Fibroblast of pulmonary artery (primary cell): ENCODE measurements around the gene HTRA3.

Experiments
- DNase-seq: peaks from one replicate; pipeline ENCODE4 v3.0.0-alpha.2; 2010; ENCODE audit warnings: low read depth
- H3K4me3 ChIP-seq: replicated peaks from 2 replicates; pipeline ENCODE4 v1.5.1; 2011; ENCODE audit warnings: low read depth, mild to moderate bottlenecking, control low read depth, low read length, moderate library complexity
- CTCF ChIP-seq: IDR thresholded peaks from 2 replicates; pipeline ENCODE4 v1.5.1; 2011; ENCODE audit warnings: mild to moderate bottlenecking, control low read depth, low read length, inconsistent platforms; ENCODE audit errors: missing control alignments

HTRA3 gene

GRCh38 chr4:8269535-8270417 is at the start of gene HTRA3:
TSS of gene HTRA3 (plus strand) at chr4:8269754. CDS start at chr4:8269969, 215 bp downstream.
- DNase-seq, result peak; percentile 64
- TF ChIP-seq CTCF, result no peak
- H3K4me3 ChIP-seq, result peak within 1 kb of the TSS; percentile 44

- no peak overlapping the region for H3K4me3 ChIP-seq
- DNase-seq, result no peak
- TF ChIP-seq CTCF, result no peak
Observed at GRCh38 chr4:8220661-8221450, 48.7 kb upstream of the HTRA3 start.

- no peak for TF ChIP-seq CTCF
- DNase-seq, result peak; percentile 91
- H3K4me3 ChIP-seq, result no peak overlapping the region
Observed at GRCh38 chr4:8221476-8221875, 48.1 kb upstream of the HTRA3 start.

GRCh38 chr4:8221985-8222384 is 47.6 kb upstream of the HTRA3 start:
- TF ChIP-seq CTCF, result no peak
- no peak overlapping the region for H3K4me3 ChIP-seq
- no peak for DNase-seq

GRCh38 chr4:8222609-8223388 is 46.8 kb upstream of the HTRA3 start:
- DNase-seq, result no peak
- H3K4me3 ChIP-seq, result no peak overlapping the region
- TF ChIP-seq CTCF, result no peak

- DNase-seq, result no peak
- no peak for TF ChIP-seq CTCF
- no peak overlapping the region for H3K4me3 ChIP-seq
Observed at GRCh38 chr4:8224267-8224974, 45.1 kb upstream of the HTRA3 start.
